ENCODE results near the gene IL13. TPM values are rescaled to one million over a fixed set of nuclear protein-coding genes. Genes with fewer than 3 reads are reported as not detected.

IL13 gene
- total RNA-seq, 1 experiment from 2014 or later = not detected

DNA sequence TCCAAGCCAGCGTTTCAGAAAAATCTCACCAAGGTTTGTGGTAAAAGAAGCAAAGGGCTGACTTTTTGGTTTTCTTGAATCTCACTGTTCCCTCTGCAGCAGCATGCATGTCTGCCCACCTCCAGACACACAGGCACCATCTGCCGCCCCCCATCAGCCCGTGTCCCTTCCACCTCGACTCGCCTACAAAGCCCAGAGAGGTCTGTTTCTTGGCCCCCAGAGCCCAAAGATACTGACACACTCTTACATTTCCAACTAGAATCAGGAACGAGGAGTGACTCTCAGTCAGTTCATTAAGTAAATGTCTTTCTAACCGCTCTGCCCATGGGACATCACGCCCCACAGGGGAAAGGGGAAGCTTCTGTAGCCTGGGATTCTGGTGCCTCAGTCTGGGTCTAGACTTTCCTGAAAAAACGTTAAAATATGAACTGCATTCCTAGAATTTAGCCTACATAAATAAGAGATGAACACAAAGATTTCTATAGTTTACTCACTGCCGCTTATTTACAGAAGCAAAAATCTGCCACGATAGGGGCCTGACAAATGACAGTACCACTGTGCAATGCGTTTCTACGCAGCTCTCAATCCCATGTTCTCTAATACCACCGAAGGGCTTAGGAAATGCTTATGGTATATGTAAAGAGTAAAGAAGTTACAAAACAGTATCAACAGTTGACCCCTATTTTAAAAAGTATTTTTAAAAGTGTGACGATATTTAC is 19.9 kb downstream of the IL13 start:
- Histone ChIP-seq H3K4me3 (ENCODE audit: low read depth, low read length, poor library complexity, severe bottlenecking) (no peak overlapping the region), H3K27ac (ENCODE audit: low read depth, low read length, poor library complexity, severe bottlenecking) (no peak overlapping the region), H3K4me1 (ENCODE audit: insufficient read depth, low read length, poor library complexity, severe bottlenecking) (no peaks in the 10 kb centered on the region), H3K9me3 (ENCODE audit: low read depth, low read length, poor library complexity, severe bottlenecking) (no peaks in the 10 kb centered on the region), H3K27me3 (replicated peaks; ENCODE audit: insufficient read depth, low read depth, low read length, poor library complexity) (no peaks in the 10 kb centered on the region), H3K36me3 (ENCODE audit: insufficient read depth, low read length, poor library complexity, severe bottlenecking) (no peaks in the 10 kb centered on the region)
- TF ChIP-seq, protein P1, sequence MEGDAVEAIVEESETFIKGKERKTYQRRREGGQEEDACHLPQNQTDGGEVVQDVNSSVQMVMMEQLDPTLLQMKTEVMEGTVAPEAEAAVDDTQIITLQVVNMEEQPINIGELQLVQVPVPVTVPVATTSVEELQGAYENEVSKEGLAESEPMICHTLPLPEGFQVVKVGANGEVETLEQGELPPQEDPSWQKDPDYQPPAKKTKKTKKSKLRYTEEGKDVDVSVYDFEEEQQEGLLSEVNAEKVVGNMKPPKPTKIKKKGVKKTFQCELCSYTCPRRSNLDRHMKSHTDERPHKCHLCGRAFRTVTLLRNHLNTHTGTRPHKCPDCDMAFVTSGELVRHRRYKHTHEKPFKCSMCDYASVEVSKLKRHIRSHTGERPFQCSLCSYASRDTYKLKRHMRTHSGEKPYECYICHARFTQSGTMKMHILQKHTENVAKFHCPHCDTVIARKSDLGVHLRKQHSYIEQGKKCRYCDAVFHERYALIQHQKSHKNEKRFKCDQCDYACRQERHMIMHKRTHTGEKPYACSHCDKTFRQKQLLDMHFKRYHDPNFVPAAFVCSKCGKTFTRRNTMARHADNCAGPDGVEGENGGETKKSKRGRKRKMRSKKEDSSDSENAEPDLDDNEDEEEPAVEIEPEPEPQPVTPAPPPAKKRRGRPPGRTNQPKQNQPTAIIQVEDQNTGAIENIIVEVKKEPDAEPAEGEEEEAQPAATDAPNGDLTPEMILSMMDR (conservative IDR thresholded peaks at IDR 0.05; ENCODE audit: low read depth, low read length) = no peak
- no peak for TF ChIP-seq EZH2 (IDR thresholded peaks at IDR 0.05; ENCODE audit: borderline replicate concordance, low read depth, low read length, poor library complexity, severe bottlenecking)
- BruUV-seq (replicated peaks) = no TSS peak
- POLR2A ChIA-PET (ENCODE audit: low non-redundant PET) = no interaction called here
- CTCF ChIA-PET = no interaction called here
- no peak for DNase-seq (ENCODE audit: low spot score)
- intact Hi-C loops (cut with micrococcal nuclease; ENCODE audit: unreplicated experiment) = no loop called here

DNA sequence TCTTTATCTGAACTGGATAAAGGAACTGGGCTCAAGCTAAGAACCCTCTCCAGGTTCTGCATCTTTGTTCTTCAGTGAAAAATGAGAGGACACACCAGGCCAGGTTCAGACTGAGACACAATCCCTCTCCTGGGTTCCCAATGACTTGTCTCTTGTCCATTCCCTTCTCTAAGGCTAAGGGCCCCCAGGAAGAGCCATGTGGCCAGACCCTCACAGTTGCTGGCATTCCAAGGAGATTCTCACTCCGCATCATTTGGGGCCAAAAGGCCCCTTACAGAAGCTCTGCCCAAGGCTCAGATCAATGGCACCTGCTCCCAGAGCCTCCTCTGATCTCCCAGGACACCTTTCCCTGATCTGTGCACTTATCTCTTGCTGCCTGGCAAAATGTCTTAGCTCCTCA is 20.8 kb downstream of the IL13 start:
- ChIA-PET POLR2A (ENCODE audit: low non-redundant PET) (no interaction called here), CTCF (no interaction called here)
- no TSS peak for BruUV-seq (replicated peaks)
- no peaks in the 10 kb centered on the region for H3K36me3 ChIP-seq (ENCODE audit: insufficient read depth, low read length, poor library complexity, severe bottlenecking)
- no peaks in the 10 kb centered on the region for H3K4me1 ChIP-seq (ENCODE audit: insufficient read depth, low read length, poor library complexity, severe bottlenecking)
- TF ChIP-seq EZH2 (IDR thresholded peaks at IDR 0.05; ENCODE audit: borderline replicate concordance, low read depth, low read length, poor library complexity, severe bottlenecking) = no peak
- TF ChIP-seq, protein P1 (conservative IDR thresholded peaks at IDR 0.05; ENCODE audit: low read depth, low read length) = no peak
- no peaks in the 10 kb centered on the region for H3K27me3 ChIP-seq (replicated peaks; ENCODE audit: insufficient read depth, low read depth, low read length, poor library complexity)
- no peak overlapping the region for H3K4me3 ChIP-seq (ENCODE audit: low read depth, low read length, poor library complexity, severe bottlenecking)
- H3K27ac ChIP-seq (ENCODE audit: low read depth, low read length, poor library complexity, severe bottlenecking) = no peak overlapping the region
- no peak for DNase-seq (ENCODE audit: low spot score)
- no peaks in the 10 kb centered on the region for H3K9me3 ChIP-seq (ENCODE audit: low read depth, low read length, poor library complexity, severe bottlenecking)
- intact Hi-C loops (cut with micrococcal nuclease; ENCODE audit: unreplicated experiment) = no loop called here

DNA sequence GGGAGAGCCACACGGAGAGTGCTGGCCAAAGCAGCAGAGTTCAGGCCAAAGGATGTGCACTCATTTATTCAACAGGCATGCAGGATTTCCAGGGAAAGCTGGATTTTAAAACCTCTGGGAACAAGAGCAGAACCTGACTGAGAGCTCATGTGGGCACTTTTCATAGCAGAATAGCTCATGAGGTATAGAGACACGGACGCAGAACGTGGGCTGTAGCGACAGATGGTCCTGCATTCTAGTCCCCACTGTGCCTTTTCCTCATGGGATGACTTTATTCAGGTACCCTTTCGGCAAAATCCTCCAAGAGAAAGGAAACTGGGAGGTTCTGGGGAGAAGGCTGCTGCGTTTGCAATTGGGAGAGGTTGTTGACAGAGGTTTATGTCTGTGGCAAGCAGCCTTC is 21.2 kb downstream of the IL13 start:
- ChIA-PET POLR2A (ENCODE audit: low non-redundant PET) (no interaction called here), CTCF (no interaction called here)
- no peak for DNase-seq (ENCODE audit: low spot score)
- H3K4me3 ChIP-seq (ENCODE audit: low read depth, low read length, poor library complexity, severe bottlenecking) = no peak overlapping the region
- H3K9me3 ChIP-seq (ENCODE audit: low read depth, low read length, poor library complexity, severe bottlenecking) = no peaks in the 10 kb centered on the region
- intact Hi-C loops (cut with micrococcal nuclease; ENCODE audit: unreplicated experiment) = no loop called here
- H3K27ac ChIP-seq (ENCODE audit: low read depth, low read length, poor library complexity, severe bottlenecking) = no peak overlapping the region
- no peaks in the 10 kb centered on the region for H3K27me3 ChIP-seq (replicated peaks; ENCODE audit: insufficient read depth, low read depth, low read length, poor library complexity)
- no peaks in the 10 kb centered on the region for H3K36me3 ChIP-seq (ENCODE audit: insufficient read depth, low read length, poor library complexity, severe bottlenecking)
- no TSS peak for BruUV-seq (replicated peaks)
- TF ChIP-seq, protein P1 (conservative IDR thresholded peaks at IDR 0.05; ENCODE audit: low read depth, low read length) = no peak
- TF ChIP-seq EZH2 (IDR thresholded peaks at IDR 0.05; ENCODE audit: borderline replicate concordance, low read depth, low read length, poor library complexity, severe bottlenecking) = no peak
- no peaks in the 10 kb centered on the region for H3K4me1 ChIP-seq (ENCODE audit: insufficient read depth, low read length, poor library complexity, severe bottlenecking)
